Measurements from ENCODE around the gene CCDC83. TPM values are rescaled to one million over a fixed set of nuclear protein-coding genes. Genes with fewer than 3 reads are reported as not detected.
"Not testable (repeated sequence)": the region's sequence is repeated elsewhere in the genome, so short reads cannot be mapped to it uniquely, and the experiment has no call there.

Gene CCDC83
- total RNA-seq, 1 donor from 2014 or later: not detected

GRCh38 chr11:85923455-85923854, 68.3 kb downstream of the CCDC83 start:
- Mint-ChIP-seq H3K27me3 (no peaks in the 10 kb centered on the region), H3K27ac (peak overlapping the region; percentile 1), H3K9me3 (ENCODE audit: low read depth) (peaks cover 6% of the 10 kb centered on the region), H3K36me3 (ENCODE audit: insufficient read depth) (no peaks in the 10 kb centered on the region), H3K4me3 (ENCODE audit: low read depth) (no peak overlapping the region), H3K4me1 (ENCODE audit: low read depth) (peaks cover 10% of the 10 kb centered on the region)
- no peak for TF ChIP-seq CTCF (IDR thresholded peaks at IDR 0.05; ENCODE audit: unreplicated experiment)
- no peak for DNase-seq (ENCODE audit: low spot score, unreplicated experiment)

DNA sequence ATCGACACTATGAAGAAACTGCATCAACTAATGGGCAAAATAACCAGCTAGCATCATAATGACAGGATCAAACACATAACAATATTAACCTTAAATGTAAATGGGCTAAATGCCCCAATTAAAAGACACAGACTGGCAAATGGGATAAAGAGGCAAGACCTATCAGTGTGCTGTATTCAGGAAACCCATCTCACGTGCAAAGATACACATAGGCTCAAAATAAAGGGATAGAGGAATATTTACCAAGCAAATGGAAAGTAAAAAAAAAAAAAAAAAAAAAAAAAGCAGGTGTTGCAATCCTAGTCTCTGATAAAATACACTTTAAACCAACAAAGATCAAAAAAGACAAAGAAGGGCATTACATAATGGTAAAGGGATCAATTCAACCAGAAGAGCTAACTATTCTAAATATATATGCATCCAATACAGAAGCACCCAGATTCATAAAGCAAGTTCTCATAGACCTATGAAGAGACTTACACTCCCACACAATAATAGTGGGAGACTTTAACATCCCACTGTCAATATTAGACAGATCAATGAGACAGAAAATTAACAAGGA, 71.6 kb downstream of the CCDC83 start:
- not testable (repeated sequence) for DNase-seq (ENCODE audit: low spot score, unreplicated experiment); H3K27ac Mint-ChIP-seq; H3K27me3 Mint-ChIP-seq; H3K36me3 Mint-ChIP-seq (ENCODE audit: insufficient read depth); H3K4me3 Mint-ChIP-seq (ENCODE audit: low read depth)
- Mint-ChIP-seq H3K9me3 (ENCODE audit: low read depth) (peaks cover 21% of the 10 kb centered on the region), H3K4me1 (ENCODE audit: low read depth) (peaks cover 12% of the 10 kb centered on the region)

DNA sequence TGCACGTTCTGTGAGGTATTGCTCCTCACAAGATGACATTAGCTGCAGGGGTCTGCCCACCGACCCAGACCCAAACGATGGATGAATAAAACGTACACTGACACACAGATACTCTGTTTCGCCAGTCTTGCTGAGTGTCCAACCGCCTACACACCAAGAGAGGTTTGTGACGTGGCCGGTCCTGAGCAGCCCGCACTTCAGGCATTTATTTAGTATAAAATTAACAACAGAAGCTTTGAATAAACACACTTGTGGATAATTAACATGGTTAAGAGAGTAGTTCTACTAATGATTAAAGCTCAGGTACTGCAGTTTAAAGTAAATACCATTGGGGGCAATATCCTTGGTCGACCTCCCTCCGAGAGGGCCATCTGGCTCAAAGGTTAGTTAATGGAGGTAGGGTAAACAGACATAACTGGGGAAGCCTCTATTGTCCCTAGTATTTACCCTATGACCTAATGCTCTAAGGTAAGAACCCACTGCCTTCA, 75.7 kb downstream of the CCDC83 start:
- Mint-ChIP-seq H3K36me3 (ENCODE audit: insufficient read depth) (peaks cover 5% of the 10 kb centered on the region), H3K27ac (peak overlapping the region; percentile 67), H3K4me3 (ENCODE audit: low read depth) (no peak overlapping the region), H3K4me1 (ENCODE audit: low read depth) (peaks cover 2% of the 10 kb centered on the region), H3K9me3 (ENCODE audit: low read depth) (peaks cover 21% of the 10 kb centered on the region), H3K27me3 (no peaks in the 10 kb centered on the region)
- TF ChIP-seq CTCF (IDR thresholded peaks at IDR 0.05; ENCODE audit: unreplicated experiment): no peak
- no peak for DNase-seq (ENCODE audit: low spot score, unreplicated experiment)

- no peak for TF ChIP-seq CTCF (IDR thresholded peaks at IDR 0.05; ENCODE audit: unreplicated experiment)
- Mint-ChIP-seq H3K27ac (no peak overlapping the region), H3K4me1 (ENCODE audit: low read depth) (peaks cover 12% of the 10 kb centered on the region), H3K27me3 (no peaks in the 10 kb centered on the region), H3K4me3 (ENCODE audit: low read depth) (no peak overlapping the region), H3K36me3 (ENCODE audit: insufficient read depth) (peaks cover 3% of the 10 kb centered on the region), H3K9me3 (ENCODE audit: low read depth) (peaks cover 17% of the 10 kb centered on the region)
- no peak for DNase-seq (ENCODE audit: low spot score, unreplicated experiment)
Observed at GRCh38 chr11:85934596-85935169, 79.5 kb downstream of the CCDC83 start.

DNA sequence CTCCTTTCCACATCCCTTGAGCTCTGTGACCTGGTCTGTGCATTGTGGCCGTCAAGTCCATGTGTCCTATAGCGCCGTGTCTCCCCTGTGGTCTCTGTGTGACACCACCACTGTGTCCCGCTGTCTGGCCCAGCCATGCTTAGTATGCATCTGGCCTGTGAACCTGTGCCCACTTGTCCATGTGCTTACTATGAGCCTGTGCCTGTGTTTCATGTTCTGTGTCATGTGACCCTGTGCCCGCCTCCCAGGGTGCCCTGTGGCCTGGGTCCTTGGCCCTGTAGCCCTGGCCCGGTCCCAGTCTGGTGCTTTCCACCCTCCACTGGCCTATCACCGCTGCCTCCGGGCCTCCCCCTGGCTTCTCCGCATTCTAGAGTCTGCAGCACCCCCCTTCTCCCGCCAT, 80.6 kb downstream of the CCDC83 start:
- no peak for TF ChIP-seq CTCF (IDR thresholded peaks at IDR 0.05; ENCODE audit: unreplicated experiment)
- H3K27ac Mint-ChIP-seq: no peak overlapping the region

GRCh38 chr11:85937835-85938234, 82.7 kb downstream of the CCDC83 start:
- Mint-ChIP-seq H3K36me3 (ENCODE audit: insufficient read depth) (peaks cover 2% of the 10 kb centered on the region), H3K4me3 (ENCODE audit: low read depth) (no peak overlapping the region), H3K27ac (peak overlapping the region; percentile 45), H3K4me1 (ENCODE audit: low read depth) (peaks cover 13% of the 10 kb centered on the region), H3K9me3 (ENCODE audit: low read depth) (peaks cover 3% of the 10 kb centered on the region), H3K27me3 (no peaks in the 10 kb centered on the region)
- no peak for TF ChIP-seq CTCF (IDR thresholded peaks at IDR 0.05; ENCODE audit: unreplicated experiment)
- no peak for DNase-seq (ENCODE audit: low spot score, unreplicated experiment)

More for the DNA sequence above, 80.6 kb downstream of the CCDC83 start:
- Mint-ChIP-seq H3K9me3 (ENCODE audit: low read depth) (peaks cover 11% of the 10 kb centered on the region), H3K36me3 (ENCODE audit: insufficient read depth) (peaks cover 2% of the 10 kb centered on the region), H3K27me3 (no peaks in the 10 kb centered on the region), H3K4me1 (ENCODE audit: low read depth) (peaks cover 13% of the 10 kb centered on the region), H3K4me3 (ENCODE audit: low read depth) (no peak overlapping the region)
- DNase-seq (ENCODE audit: low spot score, unreplicated experiment): no peak

Measured in progenitor cell of endocrine pancreas (in vitro differentiated cells).